Measurements from ENCODE around the gene RMND5B. TPM values are rescaled to one million over a fixed set of nuclear protein-coding genes. Genes with fewer than 3 reads are reported as not detected.
A peak's percentile ranks its signal among the peaks of the same experiment; 100 is the strongest.
"Not testable (repeated sequence)": the region's sequence is repeated elsewhere in the genome, so short reads cannot be mapped to it uniquely, and the experiment has no call there.

Gene RMND5B
- total and polyA plus RNA-seq, 7 donors: 43.5 to 80.2 (median 53.6) TPM

DNA sequence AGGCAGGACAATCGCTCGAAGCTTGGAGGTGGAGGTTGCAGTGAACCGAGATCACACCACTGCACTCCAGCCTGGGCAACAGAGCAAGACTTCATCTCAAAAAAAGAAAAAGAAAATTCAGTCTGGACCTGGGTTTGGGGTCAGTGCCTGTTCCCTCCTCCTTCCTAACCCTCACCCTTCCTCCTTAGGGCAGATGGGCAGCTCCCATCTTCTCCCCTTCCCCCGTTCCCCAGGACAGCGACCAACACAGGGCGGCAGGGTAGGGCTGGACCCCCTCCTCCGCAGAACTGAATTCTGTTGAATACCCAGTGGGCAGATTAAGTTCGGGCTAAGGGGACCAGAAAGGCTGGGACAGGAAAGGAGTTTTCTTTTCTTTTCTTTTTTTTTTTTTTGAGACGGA, 1.5 kb upstream of the RMND5B start:
- Histone ChIP-seq H3K27ac (no peak overlapping the region), H3K9me3 (no peaks in the 10 kb centered on the region), H3K27me3 (ENCODE audit: insufficient read depth in 3 of 3, low read length in 2 of 3) (no peaks in the 10 kb centered on the region), H3K4me3 (no peak overlapping the region), H3K4me1 (peaks cover 10% of the 10 kb centered on the region), H3K36me3 (ENCODE audit: insufficient read depth in 1 of 2, low read depth in 1 of 2) (peaks cover 0 to 10% of the 10 kb centered on the region in 2 donors)
- ATAC-seq (no peak), DNase-seq (peak in 1 of 2 donors; percentile 22)
- 87 to 90% (median 88%) methylated on average over 8 to 9 of the region's 9 CpGs for WGBS, 3 donors
- intact Hi-C loops (cut with DNase I): no loop called here
- TF ChIP-seq, protein P1, sequence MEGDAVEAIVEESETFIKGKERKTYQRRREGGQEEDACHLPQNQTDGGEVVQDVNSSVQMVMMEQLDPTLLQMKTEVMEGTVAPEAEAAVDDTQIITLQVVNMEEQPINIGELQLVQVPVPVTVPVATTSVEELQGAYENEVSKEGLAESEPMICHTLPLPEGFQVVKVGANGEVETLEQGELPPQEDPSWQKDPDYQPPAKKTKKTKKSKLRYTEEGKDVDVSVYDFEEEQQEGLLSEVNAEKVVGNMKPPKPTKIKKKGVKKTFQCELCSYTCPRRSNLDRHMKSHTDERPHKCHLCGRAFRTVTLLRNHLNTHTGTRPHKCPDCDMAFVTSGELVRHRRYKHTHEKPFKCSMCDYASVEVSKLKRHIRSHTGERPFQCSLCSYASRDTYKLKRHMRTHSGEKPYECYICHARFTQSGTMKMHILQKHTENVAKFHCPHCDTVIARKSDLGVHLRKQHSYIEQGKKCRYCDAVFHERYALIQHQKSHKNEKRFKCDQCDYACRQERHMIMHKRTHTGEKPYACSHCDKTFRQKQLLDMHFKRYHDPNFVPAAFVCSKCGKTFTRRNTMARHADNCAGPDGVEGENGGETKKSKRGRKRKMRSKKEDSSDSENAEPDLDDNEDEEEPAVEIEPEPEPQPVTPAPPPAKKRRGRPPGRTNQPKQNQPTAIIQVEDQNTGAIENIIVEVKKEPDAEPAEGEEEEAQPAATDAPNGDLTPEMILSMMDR (IDR thresholded peaks at IDR 0.05): no peak

DNA sequence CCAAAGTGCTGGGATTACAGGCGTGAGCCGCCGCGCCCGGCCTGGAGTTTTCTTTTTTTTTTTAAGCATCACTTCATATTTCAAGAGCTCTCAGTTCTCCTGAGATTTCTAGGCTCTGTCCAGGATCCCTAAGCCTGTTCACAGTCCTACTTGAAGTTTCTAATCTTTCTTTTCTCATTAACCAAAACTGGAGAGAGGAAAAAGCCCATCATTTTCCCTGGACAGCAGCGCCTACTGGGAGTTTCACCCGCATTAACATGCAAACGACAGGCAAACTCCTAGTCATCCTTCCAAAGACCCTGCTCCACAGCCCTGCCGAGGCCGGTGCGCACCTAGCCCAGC, 609 bp upstream of the RMND5B start:
- peak in 1 of 4 donors; percentile 1 for ATAC-seq

DNA sequence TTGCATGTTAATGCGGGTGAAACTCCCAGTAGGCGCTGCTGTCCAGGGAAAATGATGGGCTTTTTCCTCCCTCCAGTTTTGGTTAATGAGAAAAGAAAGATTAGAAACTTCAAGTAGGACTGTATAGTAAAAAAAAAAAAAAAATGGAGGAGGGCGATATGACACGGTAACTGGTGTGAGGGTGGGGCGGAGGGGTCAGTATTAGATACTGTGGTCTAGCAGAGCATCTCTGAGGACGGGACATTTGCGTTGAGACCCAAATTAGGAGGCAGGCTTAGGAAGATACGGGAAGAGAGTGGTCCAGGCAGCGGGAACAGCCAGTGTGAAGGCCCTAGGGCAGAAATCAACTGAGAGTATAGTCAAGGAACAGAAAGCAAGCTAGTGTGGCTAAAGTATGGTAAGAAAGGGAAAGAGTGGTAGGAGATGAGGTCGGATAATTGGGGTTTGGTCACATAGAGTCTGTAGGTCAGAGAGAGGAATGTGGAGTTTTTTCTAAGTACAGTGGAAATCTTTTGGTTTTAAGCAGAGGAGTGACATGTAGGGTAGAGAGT, 707 bp downstream of the RMND5B start:
- Histone ChIP-seq H3K4me1 (peaks cover 6% of the 10 kb centered on the region), H3K9me3 (no peaks in the 10 kb centered on the region), H3K36me3 (ENCODE audit: insufficient read depth in 1 of 2, low read depth in 1 of 2) (peaks cover 4 to 29% of the 10 kb centered on the region in 2 donors), H3K27ac (peak overlapping the region; percentile 86), H3K27me3 (ENCODE audit: insufficient read depth in 3 of 3, low read length in 2 of 3) (no peaks in the 10 kb centered on the region), H3K4me3 (peak overlapping the region; percentile 94)
- peak in 1 of 4 donors; percentile 7 for ATAC-seq
- 17 to 21% (median 18%) methylated on average over 10 of the region's 10 CpGs for WGBS, 3 donors
- intact Hi-C loops (cut with DNase I): no loop called here
- peak in 1 of 2 donors; percentile 13 for DNase-seq
- TF ChIP-seq, protein P1 (IDR thresholded peaks at IDR 0.05): no peak

More for the DNA sequence above, 609 bp upstream of the RMND5B start:
- Histone ChIP-seq H3K4me3 (peak overlapping the region; percentile 94), H3K36me3 (ENCODE audit: insufficient read depth in 1 of 2, low read depth in 1 of 2) (peaks cover 0 to 19% of the 10 kb centered on the region in 2 donors), H3K27ac (peak overlapping the region; percentile 86)
- H3K4me1 ChIP-seq; H3K27me3 ChIP-seq (ENCODE audit: insufficient read depth in 3 of 3, low read length in 2 of 3); intact Hi-C loops (cut with DNase I); H3K9me3 ChIP-seq: not testable (repeated sequence)
- DNase-seq: peak in 1 of 2 donors; percentile 12
- WGBS, 3 donors: 4 to 13% (median 9%) methylated on average over 10 to 11 of the region's 11 CpGs

DNA sequence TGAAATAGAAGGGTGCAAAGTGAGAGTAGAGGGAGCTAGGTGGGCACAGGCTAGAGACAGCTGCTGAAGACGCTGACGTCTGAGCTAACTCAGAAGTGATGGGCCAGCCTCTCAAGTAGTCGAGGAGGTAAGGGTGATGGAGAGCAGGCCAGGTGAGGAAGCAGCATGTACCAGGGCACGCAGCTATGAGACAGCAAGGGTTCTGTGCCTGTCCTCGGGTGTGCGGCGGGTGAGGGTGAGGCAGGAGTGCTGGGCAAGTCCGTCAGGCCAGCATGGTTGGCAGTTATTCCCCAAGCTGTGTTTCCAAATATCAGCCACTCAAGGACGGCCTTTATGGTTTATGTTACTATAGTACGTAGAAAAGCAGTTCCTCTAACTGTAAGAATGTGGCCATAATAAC, 6.2 kb downstream of the RMND5B start:
- intact Hi-C loops (cut with DNase I): no loop called here

DNA sequence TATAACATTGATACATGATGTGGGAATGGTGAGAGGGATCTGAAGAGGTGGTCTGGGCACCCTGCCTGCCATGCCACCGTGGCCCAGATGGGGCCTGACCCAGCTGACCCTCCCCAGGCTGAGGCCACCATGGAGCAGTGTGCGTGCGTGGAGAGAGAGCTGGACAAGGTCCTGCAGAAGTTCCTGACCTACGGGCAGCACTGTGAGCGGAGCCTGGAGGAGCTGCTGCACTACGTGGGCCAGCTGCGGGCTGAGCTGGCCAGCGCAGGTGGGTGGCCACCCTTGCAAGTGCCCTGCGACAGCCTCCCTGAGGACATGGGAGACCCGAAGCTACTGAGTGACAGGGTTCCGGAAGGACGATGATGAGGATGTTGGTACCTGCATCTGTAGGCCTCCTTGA, 7.2 kb downstream of the RMND5B start:
- no peak for DNase-seq
- Histone ChIP-seq H3K27me3 (ENCODE audit: insufficient read depth in 3 of 3, low read length in 2 of 3) (no peaks in the 10 kb centered on the region), H3K4me1 (peaks cover 2% of the 10 kb centered on the region), H3K9me3 (no peaks in the 10 kb centered on the region), H3K4me3 (no peak overlapping the region), H3K27ac (no peak overlapping the region), H3K36me3 (ENCODE audit: insufficient read depth in 1 of 2, low read depth in 1 of 2) (peaks cover 4 to 89% of the 10 kb centered on the region in 2 donors)
- 86 to 91% (median 88%) methylated on average over 12 of the region's 12 CpGs for WGBS, 3 donors
- intact Hi-C loops (cut with DNase I): no loop called here
- TF ChIP-seq, protein P1 (IDR thresholded peaks at IDR 0.05): no peak
- no peak for ATAC-seq

More for the DNA sequence above, 6.2 kb downstream of the RMND5B start:
- 77 to 91% (median 79%) methylated on average over 10 of the region's 10 CpGs for WGBS, 3 donors
- Histone ChIP-seq H3K27ac (no peak overlapping the region), H3K4me1 (peaks cover 1% of the 10 kb centered on the region), H3K9me3 (no peaks in the 10 kb centered on the region), H3K27me3 (ENCODE audit: insufficient read depth in 3 of 3, low read length in 2 of 3) (no peaks in the 10 kb centered on the region), H3K36me3 (ENCODE audit: insufficient read depth in 1 of 2, low read depth in 1 of 2) (peaks cover 4 to 79% of the 10 kb centered on the region in 2 donors), H3K4me3 (no peak overlapping the region)
- peak in 1 of 2 donors; percentile 35 for DNase-seq
- TF ChIP-seq, protein P1 (IDR thresholded peaks at IDR 0.05): no peak
- no peak for ATAC-seq
